MM.1S (cell line): Measurements from ENCODE around the gene ZSCAN12.

Experiments
- DNase-seq: peaks from one replicate; pipeline ENCODE4 v3.0.0-alpha.2; 2015
- H2AFZ ChIP-seq: fragments of 300-600 bp; sonication (generic); 2 replicates; pipeline ENCODE4 v1.6.0; 2016; ENCODE audit warnings: antibody characterized with exemption, low read length
- H3F3A ChIP-seq: fragments of 300-600 bp; sonication (generic); 2 replicates; pipeline ENCODE4 v1.6.1; 2016; ENCODE audit warnings: mild to moderate bottlenecking, antibody characterized with exemption, low read length, moderate library complexity, mixed read lengths; ENCODE audit not compliant: insufficient read depth
- H3K27ac ChIP-seq: fragments of 300-600 bp; sonication (generic); 2 replicates; pipeline ENCODE4 v1.5.1; 2016; ENCODE audit warnings: mild to moderate bottlenecking, low read length
- H3K27me3 ChIP-seq: fragments of 300-600 bp; sonication (generic); replicated peaks from 2 replicates; pipeline ENCODE4 v1.6.0; 2016; ENCODE audit warnings: low read length; ENCODE audit not compliant: insufficient read depth
- H3K36me3 ChIP-seq: fragments of 300-600 bp; sonication (generic); replicated peaks from 2 replicates; pipeline ENCODE4 v1.6.1; 2016; ENCODE audit warnings: mild to moderate bottlenecking, low read length, mixed read lengths; ENCODE audit not compliant: insufficient read depth
- H3K4me1 ChIP-seq: fragments of 300-600 bp; sonication (generic); 2 replicates; pipeline ENCODE4 v1.6.1; 2016; ENCODE audit warnings: low read length, mixed read lengths
- H3K4me2 ChIP-seq: fragments of 300-600 bp; sonication (generic); 2 replicates; pipeline ENCODE4 v1.6.0; 2016; ENCODE audit warnings: low read depth, low read length
- H3K4me3 ChIP-seq: fragments of 300-600 bp; sonication (generic); 2 replicates; pipeline ENCODE4 v1.5.1; 2016; ENCODE audit warnings: low read length, mixed read lengths
- H3K79me2 ChIP-seq: fragments of 300-600 bp; sonication (generic); 2 replicates; pipeline ENCODE4 v1.6.1; 2016; ENCODE audit warnings: mixed run types, low read length, mixed read lengths
- H3K9ac ChIP-seq: fragments of 300-600 bp; sonication (generic); 2 replicates; pipeline ENCODE4 v1.6.1; 2016; ENCODE audit warnings: low read length, mixed read lengths
- H3K9me2 ChIP-seq: fragments of 300-600 bp; sonication (generic); replicated peaks from 2 replicates; pipeline ENCODE4 v1.6.1; 2016; ENCODE audit warnings: mild to moderate bottlenecking, low read length, mixed read lengths; ENCODE audit not compliant: insufficient read depth
- H3K9me3 ChIP-seq: fragments of 300-600 bp; sonication (generic); replicated peaks from 2 replicates; pipeline ENCODE4 v1.6.1; 2016; ENCODE audit warnings: mild to moderate bottlenecking, low read length, mixed read lengths; ENCODE audit not compliant: insufficient read depth
- H4K20me1 ChIP-seq: fragments of 300-600 bp; sonication (generic); 2 replicates; pipeline ENCODE4 v1.6.1; 2016; ENCODE audit warnings: mild to moderate bottlenecking, low read length, moderate library complexity, mixed read lengths; ENCODE audit not compliant: insufficient read depth
- CTCF ChIP-seq: fragments of 300-600 bp; sonication (generic); IDR thresholded peaks from 2 replicates; pipeline ENCODE4 v1.5.1; 2016; ENCODE audit warnings: antibody characterized with exemption, low read length, mixed read lengths
- EZH2 ChIP-seq: fragments of 300-600 bp; sonication (generic); optimal IDR thresholded peaks from 2 replicates; pipeline ENCODE3; 2017; ENCODE audit warnings: low read depth, mild to moderate bottlenecking, antibody characterized with exemption, low read length, mixed read lengths
- EZH2phosphoT487 ChIP-seq: fragments of 300-600 bp; sonication (generic); IDR thresholded peaks from 2 replicates; pipeline ENCODE4 v1.6.1; 2018; ENCODE audit warnings: antibody characterized with exemption, low read length

ZSCAN12 gene

GRCh38 chr6:28423546-28423945, 24.0 kb upstream of the ZSCAN12 start:
- H4K20me1 ChIP-seq, result no peaks in the 10 kb centered on the region
- no peaks in the 10 kb centered on the region for H3K79me2 ChIP-seq
- no peak overlapping the region for H3K9ac ChIP-seq
- H3K4me2 ChIP-seq, result no peak overlapping the region
- no peaks in the 10 kb centered on the region; the same call in 1 of the 2 replicates for H3F3A ChIP-seq
- no peak overlapping the region for H3K4me3 ChIP-seq
- H3K4me1 ChIP-seq, result no peaks in the 10 kb centered on the region
- no peaks in the 10 kb centered on the region for H3K36me3 ChIP-seq
- no peak overlapping the region for H2AFZ ChIP-seq
- DNase-seq, result no peak
- H3K27me3 ChIP-seq, result no peaks in the 10 kb centered on the region
- TF ChIP-seq EZH2 (no peak), CTCF (no peak), EZH2phosphoT487 (no peak)
- H3K9me3 ChIP-seq, result no peaks in the 10 kb centered on the region
- H3K27ac ChIP-seq, result no peak overlapping the region
- H3K9me2 ChIP-seq, result no peaks in the 10 kb centered on the region

GRCh38 chr6:28413681-28414080, 14.1 kb upstream of the ZSCAN12 start:
- Histone ChIP-seq H3K9me2 (no peaks in the 10 kb centered on the region), H3K27ac (no peak overlapping the region), H3K4me3 (no peak overlapping the region), H3K4me1 (no peaks in the 10 kb centered on the region), H3K4me2 (no peak overlapping the region), H3K36me3 (no peaks in the 10 kb centered on the region), H3K9me3 (no peaks in the 10 kb centered on the region), H3K79me2 (no peaks in the 10 kb centered on the region), H3K27me3 (no peaks in the 10 kb centered on the region), H4K20me1 (no peaks in the 10 kb centered on the region), H2AFZ (no peak overlapping the region), H3F3A (no peaks in the 10 kb centered on the region), H3K9ac (no peak overlapping the region)
- no peak for TF ChIP-seq CTCF
- no peak for TF ChIP-seq EZH2phosphoT487
- no peak for TF ChIP-seq EZH2
- DNase-seq, result no peak

- no peaks in the 10 kb centered on the region for H3K36me3 ChIP-seq
- H3K27ac ChIP-seq, result no peak overlapping the region
- H3K9me2 ChIP-seq, result no peaks in the 10 kb centered on the region
- H2AFZ ChIP-seq, result no peak overlapping the region
- no peaks in the 10 kb centered on the region for H3K9me3 ChIP-seq
- H3K4me3 ChIP-seq, result no peak overlapping the region
- H3K9ac ChIP-seq, result no peak overlapping the region
- H3F3A ChIP-seq, result no peaks in the 10 kb centered on the region
- TF ChIP-seq EZH2, result no peak
- no peak for TF ChIP-seq CTCF
- TF ChIP-seq EZH2phosphoT487, result no peak
- H3K4me1 ChIP-seq, result no peaks in the 10 kb centered on the region
- no peaks in the 10 kb centered on the region for H3K79me2 ChIP-seq
- H4K20me1 ChIP-seq, result no peaks in the 10 kb centered on the region
- no peak overlapping the region for H3K4me2 ChIP-seq
- no peaks in the 10 kb centered on the region for H3K27me3 ChIP-seq
- no peak for DNase-seq
These were observed 11.2 kb upstream of the ZSCAN12 start for GRCh38 chr6:28410767-28411166.
